ENCODE data around the gene SAP25. TPM values are rescaled to one million over a fixed set of nuclear protein-coding genes. Genes with fewer than 3 reads are reported as not detected.
"Not testable (repeated sequence)": the region's sequence is repeated elsewhere in the genome, so short reads cannot be mapped to it uniquely, and the experiment has no call there.

Gene SAP25
- total RNA-seq, 4 donors from 2014 or later, result 0.96 to 52.4 (median 2.7) TPM; not detected in 1

GRCh38 chr7:100552532-100552931 lies 21.2 kb downstream of the SAP25 start:
- TF ChIP-seq POLR2AphosphoS5 (IDR thresholded peaks at IDR 0.05) (no peak), EP300 (IDR thresholded peaks at IDR 0.05; ENCODE audit: low read depth) (no peak), POLR2A (IDR thresholded peaks at IDR 0.05) (no peak)
- Histone ChIP-seq H3K4me1 (peaks cover 9 to 27% (median 14%) of the 10 kb centered on the region in 4 donors), H3K27ac (no peak overlapping the region), H3K4me3 (no peak overlapping the region), H3K9me3 (no peaks in the 10 kb centered on the region), H3K36me3 (peaks cover 0 to 37% (median 7%) of the 10 kb centered on the region in 4 donors), H3K27me3 (no peaks in the 10 kb centered on the region)
- no peak for DNase-seq
- intact Hi-C loops (cut with DNase I; ENCODE audit: low total_unique reads), result loop anchor here (2.0 kb wide), 1 partner anchor 64 kb away; no protein-coding TSS in a partner anchor
- in situ Hi-C loops (cut with MboI; ENCODE audit: low pct_ligation_motif_present in 1 of 4, low pct_unique_long_range_greater_than_20kb in 1 of 4, low sequenced_read_pairs in 3 of 4), result loop anchor here in 2 of 4 donors (5.0 to 10.0 kb wide), 2 partner anchors 68 to 80 kb away; partner anchors contain the start of gene NYAP1 (in 1 of the 2)
- 93 to 100% methylated on average over 2 of the region's 2 CpGs for WGBS, 2 donors (ENCODE audit: low coverage in 1 of 2)

GRCh38 chr7:100548446-100548845 lies 25.3 kb downstream of the SAP25 start:
- in situ Hi-C loops (cut with MboI; ENCODE audit: low pct_ligation_motif_present in 1 of 4, low pct_unique_long_range_greater_than_20kb in 1 of 4, low sequenced_read_pairs in 3 of 4); H3K4me3 ChIP-seq; intact Hi-C loops (cut with DNase I; ENCODE audit: low total_unique reads); H3K27me3 ChIP-seq; DNase-seq; H3K9me3 ChIP-seq: not testable (repeated sequence)
- WGBS, 2 donors (ENCODE audit: low coverage in 1 of 2), result 73 to 92% methylated on average over 2 to 5 of the region's 5 CpGs
- peaks cover 0 to 19% (median 4%) of the 10 kb centered on the region in 4 donors for H3K36me3 ChIP-seq
- peaks cover 42 to 57% (median 54%) of the 10 kb centered on the region in 4 donors for H3K4me1 ChIP-seq
- peak overlapping the region; percentile 88 to 93 (median 90) for H3K27ac ChIP-seq

GRCh38 chr7:100547872-100548271 lies 25.8 kb downstream of the SAP25 start:
- no peaks in the 10 kb centered on the region for H3K27me3 ChIP-seq
- no peak overlapping the region for H3K4me3 ChIP-seq
- no peak for DNase-seq
- TF ChIP-seq CTCF (IDR thresholded peaks at IDR 0.05), result no peak
- no peak for TF ChIP-seq EP300 (IDR thresholded peaks at IDR 0.05; ENCODE audit: low read depth)
- no peak for TF ChIP-seq POLR2A (IDR thresholded peaks at IDR 0.05)
- H3K36me3 ChIP-seq, result peaks cover 0 to 19% (median 4%) of the 10 kb centered on the region in 4 donors
- intact Hi-C loops (cut with DNase I; ENCODE audit: low total_unique reads), result no loop called here
- H3K27ac ChIP-seq, result peak overlapping the region; percentile 88 to 93 (median 90)
- no peaks in the 10 kb centered on the region for H3K9me3 ChIP-seq
- peaks cover 42 to 62% (median 59%) of the 10 kb centered on the region in 4 donors for H3K4me1 ChIP-seq
- in situ Hi-C loops (cut with MboI; ENCODE audit: low pct_ligation_motif_present in 1 of 4, low pct_unique_long_range_greater_than_20kb in 1 of 4, low sequenced_read_pairs in 3 of 4), result no loop called here
- WGBS, 2 donors (ENCODE audit: low coverage in 1 of 2), result 8% methylated on average over 2 of the region's 2 CpGs; no CpG with 5 or more reads in 1 of the 2 donors

GRCh38 chr7:100546926-100547800 lies 26.5 kb downstream of the SAP25 start:
- Histone ChIP-seq H3K27me3 (no peaks in the 10 kb centered on the region), H3K4me3 (peak overlapping the region in 2 of 4 donors; percentile 14), H3K27ac (peak overlapping the region; percentile 88 to 93 (median 90)), H3K9me3 (no peaks in the 10 kb centered on the region), H3K36me3 (peaks cover 0 to 16% (median 4%) of the 10 kb centered on the region in 4 donors), H3K4me1 (peaks cover 42 to 69% (median 65%) of the 10 kb centered on the region in 4 donors)
- TF ChIP-seq CTCF (IDR thresholded peaks at IDR 0.05), result no peak
- intact Hi-C loops (cut with DNase I; ENCODE audit: low total_unique reads) (no loop called here), in situ Hi-C loops (cut with MboI; ENCODE audit: low pct_ligation_motif_present in 1 of 4, low pct_unique_long_range_greater_than_20kb in 1 of 4, low sequenced_read_pairs in 3 of 4) (no loop called here)
- peak; percentile 43 for DNase-seq
- WGBS, 2 donors (ENCODE audit: low coverage in 1 of 2), result 29 to 40% methylated on average over 5 to 9 of the region's 9 CpGs

- Histone ChIP-seq H3K4me1 (peaks cover 42 to 77% (median 71%) of the 10 kb centered on the region in 4 donors), H3K4me3 (peak overlapping the region in 2 of 4 donors; percentile 14), H3K9me3 (no peaks in the 10 kb centered on the region), H3K36me3 (peaks cover 0 to 9% (median 3%) of the 10 kb centered on the region in 4 donors), H3K27me3 (no peaks in the 10 kb centered on the region), H3K27ac (peak overlapping the region; percentile 88 to 93 (median 90))
- TF ChIP-seq CTCF (IDR thresholded peaks at IDR 0.05) (no peak), POLR2A (IDR thresholded peaks at IDR 0.05) (peak; percentile 57), POLR2AphosphoS5 (IDR thresholded peaks at IDR 0.05) (peak; percentile 33 to 64 (median 60)), EP300 (IDR thresholded peaks at IDR 0.05; ENCODE audit: low read depth) (no peak)
- in situ Hi-C loops (cut with MboI; ENCODE audit: low pct_ligation_motif_present in 1 of 4, low pct_unique_long_range_greater_than_20kb in 1 of 4, low sequenced_read_pairs in 3 of 4) (no loop called here), intact Hi-C loops (cut with DNase I; ENCODE audit: low total_unique reads) (no loop called here)
- WGBS, 2 donors (ENCODE audit: low coverage in 1 of 2), result 21 to 27% methylated on average over 9 to 10 of the region's 10 CpGs
- peak; percentile 60 for DNase-seq
Measured at GRCh38 chr7:100546129-100546925, 27.4 kb downstream of the SAP25 start.

Measured in transverse colon (tissue), 4 donors.